ENCODE data around the gene ABHD17A. TPM values are rescaled to one million over a fixed set of nuclear protein-coding genes. Genes with fewer than 3 reads are reported as not detected.

The ABHD17A gene
- total and polyA plus RNA-seq, 7 experiments from 2014 or later, result 92.9 to 175 (median 135) TPM

DNA sequence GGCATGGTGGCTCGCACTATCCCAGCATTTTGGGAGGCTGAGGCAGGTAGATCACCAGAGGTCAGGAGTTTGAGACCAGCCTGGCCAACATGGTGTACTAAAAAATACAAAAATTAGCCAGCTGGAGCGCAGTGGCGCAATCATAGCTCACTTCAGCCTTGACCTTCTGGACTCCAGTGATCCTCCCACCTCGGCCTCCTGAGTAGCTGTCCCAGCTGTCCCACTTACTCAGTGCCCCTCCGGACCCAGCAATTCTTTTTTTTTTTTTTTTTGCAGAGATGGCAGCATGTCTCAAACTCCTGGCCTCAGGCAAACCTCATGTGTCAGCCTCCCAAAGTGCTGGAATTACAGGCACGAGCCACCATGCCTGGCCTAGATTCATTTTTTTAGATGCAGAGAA, 17.6 kb upstream of the ABHD17A start:
- no peaks in the 10 kb centered on the region for H3K27me3 Mint-ChIP-seq
- peak overlapping the region in 8 of 9 donors; percentile 67 to 96 (median 83) for H3K27ac Mint-ChIP-seq
- H3K4me3 Mint-ChIP-seq, result peak overlapping the region in 5 of 10 donors; percentile 41 to 93 (median 67)
- Histone ChIP-seq H3K4me1 (ENCODE audit: control insufficient read depth in 2 of 2, insufficient read depth in 2 of 2, low read length in 2 of 2) (peaks cover 10 to 13% of the 10 kb centered on the region in 2 donors), H3K9me3 (ENCODE audit: control insufficient read depth in 2 of 3, low read length in 3 of 3) (no peaks in the 10 kb centered on the region), H3K27me3 (ENCODE audit: control insufficient read depth in 2 of 2, insufficient read depth in 2 of 2, low read length in 2 of 2) (no peaks in the 10 kb centered on the region), H3K27ac (ENCODE audit: low read depth, low read length) (peak overlapping the region; percentile 37), H3K36me3 (ENCODE audit: control insufficient read depth in 2 of 3, insufficient read depth in 3 of 3, low read length in 3 of 3) (no peaks in the 10 kb centered on the region), H3K4me3 (ENCODE audit: low read length) (no peak overlapping the region)
- POLR2A ChIA-PET, result interaction anchor here (0.5 to 1.6 kb wide), 7 partner anchors 9 to 1845 kb away, joined by 3 to 4 read pairs (median 3); a partner anchor contains a TSS
- intact Hi-C loops (cut with micrococcal nuclease), result no loop called here
- ATAC-seq, result no peak
- CTCF ChIA-PET, result interaction anchor here (0.6 to 1.3 kb wide), 4 partner anchors 37 to 1838 kb away, joined by 3 to 4 read pairs (median 3); no protein-coding TSS in a partner anchor
- DNase-seq, result no peak
- peaks cover 0 to 2% (median 0%) of the 10 kb centered on the region in 11 donors for H3K9me3 Mint-ChIP-seq
- peaks cover 9 to 43% (median 24%) of the 10 kb centered on the region in 7 donors for H3K4me1 Mint-ChIP-seq
- no peaks in the 10 kb centered on the region for H3K36me3 Mint-ChIP-seq

DNA sequence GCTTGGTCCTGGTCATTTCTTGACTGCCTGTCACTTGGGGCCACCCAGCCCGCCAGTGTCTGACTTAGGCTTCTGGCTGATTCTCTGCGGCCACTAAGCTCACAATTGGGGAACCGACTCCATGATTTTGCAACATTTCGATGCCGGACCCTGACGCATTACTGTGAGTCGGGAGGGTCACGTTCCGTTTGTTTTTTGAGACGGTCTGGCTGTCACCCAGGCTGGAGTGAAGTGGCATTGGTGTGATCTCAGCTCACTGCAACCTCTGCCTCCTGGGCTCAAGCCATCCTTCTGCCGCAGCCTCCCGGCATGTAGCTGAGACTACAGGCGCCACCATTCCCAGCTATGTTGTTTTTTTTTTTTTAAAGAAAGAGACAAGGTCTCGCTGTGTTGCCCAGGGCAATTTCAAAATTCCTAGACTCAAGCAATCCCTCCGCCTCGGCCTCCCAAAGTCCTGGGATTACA, 16.7 kb upstream of the ABHD17A start:
- H3K27me3 Mint-ChIP-seq, result no peaks in the 10 kb centered on the region
- intact Hi-C loops (cut with micrococcal nuclease), result no loop called here
- H3K4me1 Mint-ChIP-seq, result peaks cover 14 to 47% (median 31%) of the 10 kb centered on the region in 7 donors
- Histone ChIP-seq H3K36me3 (ENCODE audit: control insufficient read depth in 2 of 3, insufficient read depth in 3 of 3, low read length in 3 of 3) (no peaks in the 10 kb centered on the region), H3K27me3 (ENCODE audit: control insufficient read depth in 2 of 2, insufficient read depth in 2 of 2, low read length in 2 of 2) (no peaks in the 10 kb centered on the region), H3K9me3 (ENCODE audit: control insufficient read depth in 2 of 3, low read length in 3 of 3) (no peaks in the 10 kb centered on the region), H3K4me1 (ENCODE audit: control insufficient read depth in 2 of 2, insufficient read depth in 2 of 2, low read length in 2 of 2) (peaks cover 10 to 20% of the 10 kb centered on the region in 2 donors), H3K4me3 (ENCODE audit: low read length) (no peak overlapping the region), H3K27ac (ENCODE audit: low read depth, low read length) (no peak overlapping the region)
- POLR2A ChIA-PET, result interaction anchor here (0.6 to 1.2 kb wide), 2 partner anchors 36 to 48 kb away, joined by 3 read pairs; no protein-coding TSS in a partner anchor
- ATAC-seq, result peak; percentile 4
- CTCF ChIA-PET, result interaction anchor here (0.6 to 1.2 kb wide), 3 partner anchors 37 to 193 kb away, joined by 3 to 4 read pairs (median 3); no protein-coding TSS in a partner anchor
- H3K36me3 Mint-ChIP-seq, result no peaks in the 10 kb centered on the region
- no peak for DNase-seq
- peaks cover 0 to 2% (median 0%) of the 10 kb centered on the region in 11 donors for H3K9me3 Mint-ChIP-seq
- H3K27ac Mint-ChIP-seq, result peak overlapping the region in 2 of 9 donors; percentile 25 to 32
- H3K4me3 Mint-ChIP-seq, result no peak overlapping the region

DNA sequence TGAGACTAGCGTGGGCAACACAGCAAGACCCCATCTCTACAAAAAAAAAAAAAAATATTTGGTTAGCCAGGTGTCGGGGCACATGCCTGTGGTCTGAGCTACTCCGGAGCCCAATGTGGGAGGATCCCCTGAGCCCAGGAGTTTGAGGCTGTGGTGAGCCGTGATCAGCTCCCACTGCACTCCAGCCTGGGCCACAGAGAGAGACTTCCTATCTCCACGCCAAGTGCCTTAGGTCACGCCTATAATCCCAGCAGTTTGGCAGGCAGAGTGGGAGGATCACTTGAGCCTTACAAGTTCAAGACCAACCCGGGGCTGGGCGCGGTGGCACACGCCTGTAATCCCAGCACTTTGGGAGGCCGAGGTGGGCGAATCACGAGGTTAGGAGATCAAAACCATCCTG, 11.2 kb upstream of the ABHD17A start:
- DNase-seq (no peak), ATAC-seq (no peak)
- no peaks in the 10 kb centered on the region for H3K36me3 Mint-ChIP-seq
- CTCF ChIA-PET, result interaction anchor here (0.6 to 2.4 kb wide), 4 partner anchors 20 to 887 kb away, joined by 3 to 7 read pairs (median 4); partner anchors contain the start of gene SGTA
- Histone ChIP-seq H3K9me3 (ENCODE audit: control insufficient read depth in 2 of 3, low read length in 3 of 3) (no peaks in the 10 kb centered on the region), H3K27me3 (ENCODE audit: control insufficient read depth in 2 of 2, insufficient read depth in 2 of 2, low read length in 2 of 2) (no peaks in the 10 kb centered on the region), H3K4me3 (ENCODE audit: low read length) (peak overlapping the region; percentile 13), H3K36me3 (ENCODE audit: control insufficient read depth in 2 of 3, insufficient read depth in 3 of 3, low read length in 3 of 3) (no peaks in the 10 kb centered on the region), H3K4me1 (ENCODE audit: control insufficient read depth in 2 of 2, insufficient read depth in 2 of 2, low read length in 2 of 2) (peaks cover 16 to 29% of the 10 kb centered on the region in 2 donors), H3K27ac (ENCODE audit: low read depth, low read length) (peak overlapping the region; percentile 65)
- no peaks in the 10 kb centered on the region for H3K9me3 Mint-ChIP-seq
- H3K4me1 Mint-ChIP-seq, result peaks cover 10 to 46% (median 32%) of the 10 kb centered on the region in 7 donors
- peak overlapping the region; percentile 82 to 93 (median 88) for H3K4me3 Mint-ChIP-seq
- intact Hi-C loops (cut with micrococcal nuclease), result loop anchor here in 1 of 2 donors (2.0 kb wide), 1 partner anchor 32 kb away; no protein-coding TSS in a partner anchor
- POLR2A ChIA-PET, result interaction anchor here (0.5 to 7.4 kb wide), 11 partner anchors 12 to 423 kb away, joined by 3 to 57 read pairs (median 3); partner anchors contain the start of gene ABHD17A
- peak overlapping the region in 7 of 9 donors; percentile 70 to 99 (median 97) for H3K27ac Mint-ChIP-seq
- no peaks in the 10 kb centered on the region for H3K27me3 Mint-ChIP-seq

DNA sequence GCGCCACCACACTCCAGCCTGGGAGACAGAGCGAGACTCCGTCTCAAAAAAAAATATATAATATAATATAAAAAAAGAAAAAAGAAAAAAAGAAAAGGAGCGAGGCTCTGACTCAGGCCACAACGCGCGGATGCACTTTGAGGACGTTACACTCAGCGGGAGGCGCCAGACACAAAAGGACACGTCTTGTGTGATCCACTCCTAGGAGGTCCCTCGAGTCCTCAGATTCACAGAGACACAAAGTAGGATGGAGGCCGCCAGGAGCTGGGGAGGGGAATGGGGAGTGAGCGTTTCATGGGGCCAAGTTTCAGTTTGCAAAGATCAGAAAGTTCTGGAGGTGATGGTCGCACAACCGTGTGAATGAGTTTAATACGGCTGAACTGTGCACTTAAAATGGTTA, 8.5 kb upstream of the ABHD17A start:
- H3K4me3 ChIP-seq (ENCODE audit: low read length), result no peak overlapping the region
- ChIA-PET CTCF (no interaction called here), POLR2A (interaction anchor here (1.0 to 7.4 kb wide), 4 partner anchors 10 to 48 kb away, joined by 4 to 57 read pairs (median 6); partner anchors contain the start of gene ABHD17A)
- peak overlapping the region in 6 of 9 donors; percentile 22 to 85 (median 42) for H3K27ac Mint-ChIP-seq
- no peaks in the 10 kb centered on the region for H3K36me3 ChIP-seq (ENCODE audit: control insufficient read depth in 2 of 3, insufficient read depth in 3 of 3, low read length in 3 of 3)
- intact Hi-C loops (cut with micrococcal nuclease), result no loop called here
- H3K27ac ChIP-seq (ENCODE audit: low read depth, low read length), result no peak overlapping the region
- H3K36me3 Mint-ChIP-seq, result no peaks in the 10 kb centered on the region
- ATAC-seq (no peak), DNase-seq (no peak)
- H3K9me3 ChIP-seq (ENCODE audit: control insufficient read depth in 2 of 3, low read length in 3 of 3), result no peaks in the 10 kb centered on the region
- no peaks in the 10 kb centered on the region for H3K27me3 ChIP-seq (ENCODE audit: control insufficient read depth in 2 of 2, insufficient read depth in 2 of 2, low read length in 2 of 2)
- peaks cover 16 to 51% (median 37%) of the 10 kb centered on the region in 7 donors for H3K4me1 Mint-ChIP-seq
- no peaks in the 10 kb centered on the region for H3K9me3 Mint-ChIP-seq
- H3K4me3 Mint-ChIP-seq, result peak overlapping the region in 6 of 10 donors; percentile 44 to 59 (median 51)
- H3K4me1 ChIP-seq (ENCODE audit: control insufficient read depth in 2 of 2, insufficient read depth in 2 of 2, low read length in 2 of 2), result peaks cover 16 to 29% of the 10 kb centered on the region in 2 donors
- no peaks in the 10 kb centered on the region for H3K27me3 Mint-ChIP-seq

DNA sequence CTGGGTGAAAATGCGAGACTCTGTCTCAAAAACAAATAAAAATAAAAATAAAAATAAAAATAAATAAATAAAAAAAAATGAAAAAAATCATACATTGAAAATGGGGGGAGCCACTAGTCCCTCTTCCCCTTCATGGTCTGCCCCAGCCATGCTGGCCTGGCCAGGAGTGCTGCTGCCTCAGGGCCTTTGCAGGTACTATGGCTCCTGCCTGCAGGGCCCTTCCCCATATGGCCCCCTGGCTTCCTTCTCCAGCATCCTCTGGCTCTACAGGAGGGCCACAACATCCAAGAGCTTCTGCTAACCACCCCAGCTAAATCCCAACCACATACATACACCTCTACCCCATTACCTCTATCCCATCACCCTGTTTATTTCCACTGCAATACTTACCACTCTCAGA, 4.6 kb upstream of the ABHD17A start:
- Mint-ChIP-seq H3K9me3 (no peaks in the 10 kb centered on the region), H3K27me3 (no peaks in the 10 kb centered on the region), H3K4me3 (no peak overlapping the region), H3K27ac (peak overlapping the region in 1 of 9 donors; percentile 33), H3K4me1 (peaks cover 4 to 24% (median 13%) of the 10 kb centered on the region in 7 donors), H3K36me3 (no peaks in the 10 kb centered on the region)
- ATAC-seq (no peak), DNase-seq (no peak)
- Histone ChIP-seq H3K36me3 (ENCODE audit: control insufficient read depth in 2 of 3, insufficient read depth in 3 of 3, low read length in 3 of 3) (peaks cover 0 to 2% (median 0%) of the 10 kb centered on the region in 3 experiments), H3K27ac (ENCODE audit: low read depth, low read length) (no peak overlapping the region), H3K9me3 (ENCODE audit: control insufficient read depth in 2 of 3, low read length in 3 of 3) (no peaks in the 10 kb centered on the region), H3K4me1 (ENCODE audit: control insufficient read depth in 2 of 2, insufficient read depth in 2 of 2, low read length in 2 of 2) (peaks cover 0 to 1% of the 10 kb centered on the region in 2 donors), H3K4me3 (ENCODE audit: low read length) (no peak overlapping the region), H3K27me3 (ENCODE audit: control insufficient read depth in 2 of 2, insufficient read depth in 2 of 2, low read length in 2 of 2) (no peaks in the 10 kb centered on the region)
- intact Hi-C loops (cut with micrococcal nuclease), result no loop called here
- POLR2A ChIA-PET, result no interaction called here
- CTCF ChIA-PET, result no interaction called here

DNA sequence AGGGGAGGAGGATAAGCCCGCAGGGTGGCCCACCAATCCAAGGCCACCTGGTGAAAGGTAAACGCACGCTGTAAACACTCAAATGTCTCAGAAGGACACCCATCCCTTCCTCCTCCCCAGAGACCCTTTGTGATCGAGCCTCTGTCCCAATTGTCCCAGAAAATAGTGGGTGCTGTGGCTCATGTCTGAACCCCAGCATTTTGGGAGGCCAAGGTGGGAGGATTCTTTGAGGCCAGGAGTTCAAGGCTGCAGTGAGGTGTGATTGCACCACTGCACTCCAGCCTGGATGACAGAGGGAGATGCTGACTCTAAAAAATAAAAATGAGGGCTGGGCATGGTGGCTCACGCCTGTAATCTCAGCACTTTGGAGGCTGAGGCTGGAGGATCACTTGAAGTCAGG, 3.1 kb upstream of the ABHD17A start:
- no peak for ATAC-seq
- Mint-ChIP-seq H3K4me3 (no peak overlapping the region), H3K27ac (peak overlapping the region in 1 of 9 donors; percentile 33)

More for the DNA sequence above, 3.1 kb upstream of the ABHD17A start:
- intact Hi-C loops (cut with micrococcal nuclease), result no loop called here
- POLR2A ChIA-PET, result interaction anchor here (1.3 to 1.4 kb wide), 2 partner anchors 12 to 13 kb away, joined by 4 read pairs; no protein-coding TSS in a partner anchor
- Mint-ChIP-seq H3K9me3 (peaks cover 0 to 2% (median 0%) of the 10 kb centered on the region in 11 donors), H3K4me1 (peaks cover 9 to 26% (median 19%) of the 10 kb centered on the region in 7 donors), H3K36me3 (peaks cover 0 to 5% (median 0%) of the 10 kb centered on the region in 5 donors), H3K27me3 (no peaks in the 10 kb centered on the region)
- no peak overlapping the region for H3K4me3 ChIP-seq (ENCODE audit: low read length)
- no peak for DNase-seq
- no peak overlapping the region for H3K27ac ChIP-seq (ENCODE audit: low read depth, low read length)
- CTCF ChIA-PET, result no interaction called here
- no peaks in the 10 kb centered on the region for H3K9me3 ChIP-seq (ENCODE audit: control insufficient read depth in 2 of 3, low read length in 3 of 3)
- H3K36me3 ChIP-seq (ENCODE audit: control insufficient read depth in 2 of 3, insufficient read depth in 3 of 3, low read length in 3 of 3), result peaks cover 0 to 8% (median 0%) of the 10 kb centered on the region in 3 experiments
- H3K27me3 ChIP-seq (ENCODE audit: control insufficient read depth in 2 of 2, insufficient read depth in 2 of 2, low read length in 2 of 2), result no peaks in the 10 kb centered on the region
- H3K4me1 ChIP-seq (ENCODE audit: control insufficient read depth in 2 of 2, insufficient read depth in 2 of 2, low read length in 2 of 2), result peaks cover 2 to 8% of the 10 kb centered on the region in 2 donors
